CD4-positive, alpha-beta T cell treated with Interleukin-1 beta for 1 hour (primary cell): ENCODE measurements around the gene MADD.

ENCODE experiments used
- DNase-seq, 2 donors: peaks; one replicate each; pipeline ENCODE4 v3.0.0-alpha.2; 2020 to 2022

The MADD gene

DNA sequence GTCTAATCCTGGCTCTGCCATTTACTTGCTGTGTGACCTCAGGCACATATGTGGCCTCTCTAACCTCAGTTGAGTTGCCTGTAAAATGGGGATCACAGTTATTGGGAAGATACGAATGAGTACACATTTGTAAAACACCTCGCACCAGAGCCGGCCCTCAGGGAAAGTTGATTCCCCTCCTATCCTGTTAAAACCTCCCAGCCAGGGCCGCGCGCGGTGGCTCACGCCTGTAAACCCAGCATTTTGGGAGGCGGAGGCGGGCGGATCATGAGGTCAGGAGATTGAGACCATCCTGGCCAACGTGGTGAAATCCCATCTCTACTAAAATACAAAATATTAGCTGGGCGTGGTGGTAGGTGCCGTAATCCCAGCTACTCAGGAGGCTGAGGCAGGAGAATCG is 90.4 kb downstream of the MADD start:
- DNase-seq: no peak

DNA sequence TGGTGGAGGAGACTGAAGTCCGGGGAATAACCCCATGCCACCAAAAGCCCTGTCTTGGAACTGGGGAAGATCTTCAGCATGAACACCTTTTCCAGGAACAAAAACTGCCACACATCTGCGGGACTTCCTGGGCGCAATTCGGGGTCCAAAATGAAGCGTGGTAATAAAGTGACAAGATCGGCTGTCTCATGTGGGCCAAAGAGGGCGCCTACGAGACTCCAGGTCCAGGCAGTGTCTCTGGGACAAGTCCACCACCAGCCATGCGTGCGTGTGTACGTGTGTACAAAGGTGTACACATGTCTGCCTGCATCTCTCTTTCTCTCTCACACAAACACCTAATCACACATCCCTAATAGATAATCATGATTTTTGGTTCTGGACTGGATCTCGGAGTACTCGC is 91.5 kb downstream of the MADD start:
- DNase-seq: no peak

DNA sequence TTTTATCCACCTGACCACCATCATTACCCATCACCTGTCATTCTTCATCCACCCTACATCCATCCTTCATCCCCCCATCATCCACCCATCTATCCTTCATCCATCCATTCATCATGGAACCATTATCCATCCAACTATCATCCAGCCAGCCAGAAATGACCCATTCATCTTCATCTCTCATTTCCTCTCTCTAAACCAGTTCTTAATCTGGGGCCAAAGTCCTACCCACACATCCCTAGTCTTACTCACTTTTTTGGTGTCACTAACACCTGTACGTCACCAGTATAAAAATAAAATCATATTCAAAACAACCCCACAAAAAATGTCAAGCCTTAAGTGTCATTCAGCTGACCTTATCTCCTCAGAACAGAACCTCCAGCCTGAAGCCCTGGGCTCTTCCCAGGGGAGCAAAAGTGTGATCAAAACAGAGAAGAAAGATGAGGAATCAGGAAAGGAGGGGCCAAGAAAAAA is 96.1 kb downstream of the MADD start:
- no peak for DNase-seq

DNA sequence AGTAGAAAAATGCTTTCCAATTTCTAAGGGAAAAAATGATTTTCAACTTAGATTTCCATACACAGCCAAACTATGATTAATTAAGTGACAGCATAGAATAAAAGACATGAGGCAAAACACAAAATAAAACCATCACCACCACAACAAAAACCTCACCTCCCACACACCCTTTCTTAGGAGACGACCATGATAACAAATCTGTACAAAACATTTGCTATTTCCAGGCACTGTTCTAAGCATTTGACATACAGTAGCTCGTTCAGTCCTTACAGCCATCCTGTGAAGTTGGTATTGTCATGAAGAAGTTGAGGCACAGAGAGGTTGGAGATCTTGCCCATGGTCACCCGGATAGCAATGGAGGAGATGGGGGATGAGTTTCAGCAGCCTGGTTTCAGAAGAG is 99.7 kb downstream of the MADD start:
- DNase-seq: no peak

DNA sequence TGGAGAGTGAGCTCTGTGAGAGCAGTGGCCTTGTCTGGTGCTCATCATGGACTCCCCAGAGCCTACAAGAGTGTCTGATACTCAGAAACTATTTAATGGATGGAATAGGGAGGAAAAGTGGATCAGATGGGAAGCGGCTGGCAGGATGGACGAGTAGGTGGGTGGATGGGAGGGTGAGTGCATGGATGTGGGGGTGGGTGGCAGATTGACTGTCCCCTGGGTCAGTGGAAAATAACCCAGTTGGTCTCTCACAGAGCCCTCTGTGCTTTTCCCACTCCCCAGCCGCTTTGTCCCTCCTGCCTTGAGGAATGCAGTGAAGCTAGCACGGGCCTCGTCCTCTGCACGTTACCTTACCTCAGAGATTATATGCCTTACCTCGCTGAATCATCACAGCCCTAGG is 102.5 kb downstream of the MADD start:
- no peak for DNase-seq

DNA sequence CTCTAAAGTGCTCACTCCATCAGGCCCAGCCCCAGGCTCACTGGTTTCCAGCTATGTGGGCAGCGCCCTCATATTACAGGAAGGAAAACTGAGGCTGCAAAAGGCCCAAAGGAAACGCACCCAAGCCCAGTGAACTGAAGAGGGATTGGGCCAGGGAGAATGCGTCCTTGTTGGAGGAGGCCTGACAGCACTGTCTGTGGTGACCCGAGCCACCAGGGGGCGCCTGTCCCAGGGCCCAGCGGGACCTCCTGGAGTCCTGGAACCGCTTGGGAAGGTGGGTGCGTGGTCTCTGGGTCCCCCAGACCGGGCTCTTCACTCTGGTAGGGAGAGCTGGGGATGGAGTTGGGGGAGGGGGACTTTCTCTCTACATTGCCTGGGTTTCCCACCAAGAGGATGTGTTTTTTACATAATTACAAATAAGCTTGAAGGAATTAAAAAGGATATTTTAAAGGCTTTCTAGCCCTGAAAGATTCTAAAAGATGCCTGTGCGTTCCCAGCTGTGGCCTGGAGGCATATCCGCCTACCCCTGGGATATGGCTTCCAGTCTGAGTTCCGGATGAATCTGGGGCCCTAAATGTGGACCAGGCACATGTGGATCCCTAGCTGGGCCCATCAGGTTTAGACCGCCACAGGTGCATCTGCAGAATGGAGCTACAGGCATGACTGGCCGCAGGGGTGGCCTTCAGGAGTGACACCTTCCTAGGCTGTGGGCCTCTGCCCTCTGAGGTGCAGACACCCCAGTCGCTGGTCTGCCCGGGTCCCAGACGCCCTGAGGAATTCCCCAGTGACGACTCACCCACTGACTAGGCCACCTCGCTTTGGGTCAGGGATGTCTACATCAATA is 104.2 kb downstream of the MADD start:
- DNase-seq: peak; percentile 79 to 84

DNA sequence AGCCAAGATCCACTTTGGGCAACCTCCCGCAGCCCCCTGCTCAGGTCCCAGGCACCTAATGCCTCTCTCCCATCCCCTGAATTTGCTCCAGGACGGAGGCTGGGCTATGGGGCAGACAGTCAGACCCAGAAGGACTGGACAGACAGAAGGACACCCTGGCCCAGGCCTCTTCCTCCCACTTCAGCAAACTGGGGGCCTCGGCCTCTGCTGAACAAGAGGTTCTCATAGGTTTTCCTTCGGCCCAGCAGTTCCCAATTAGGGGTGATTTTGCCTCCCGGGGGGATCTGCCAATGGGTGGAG is 104.7 kb downstream of the MADD start:
- DNase-seq: no peak

DNA sequence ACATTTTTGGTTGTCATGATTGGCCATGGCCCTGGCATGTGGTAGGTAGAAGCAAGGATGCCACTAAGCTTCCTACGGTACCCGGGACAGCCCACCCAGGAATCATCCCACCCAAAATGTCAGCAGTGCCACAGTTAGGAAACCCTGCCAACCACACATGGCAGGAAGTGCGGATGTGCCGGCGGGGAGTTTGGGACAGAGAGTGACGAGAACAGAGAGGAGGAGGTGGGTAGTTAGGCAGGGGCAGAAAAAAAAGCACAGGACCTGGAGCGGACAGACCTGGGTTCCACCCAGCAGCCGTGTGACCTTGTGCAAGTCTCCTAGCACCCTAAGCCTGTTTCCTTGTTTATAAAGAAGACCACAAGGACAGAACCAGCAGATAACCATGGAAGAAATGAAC is 105.1 kb downstream of the MADD start:
- DNase-seq: no peak

DNA sequence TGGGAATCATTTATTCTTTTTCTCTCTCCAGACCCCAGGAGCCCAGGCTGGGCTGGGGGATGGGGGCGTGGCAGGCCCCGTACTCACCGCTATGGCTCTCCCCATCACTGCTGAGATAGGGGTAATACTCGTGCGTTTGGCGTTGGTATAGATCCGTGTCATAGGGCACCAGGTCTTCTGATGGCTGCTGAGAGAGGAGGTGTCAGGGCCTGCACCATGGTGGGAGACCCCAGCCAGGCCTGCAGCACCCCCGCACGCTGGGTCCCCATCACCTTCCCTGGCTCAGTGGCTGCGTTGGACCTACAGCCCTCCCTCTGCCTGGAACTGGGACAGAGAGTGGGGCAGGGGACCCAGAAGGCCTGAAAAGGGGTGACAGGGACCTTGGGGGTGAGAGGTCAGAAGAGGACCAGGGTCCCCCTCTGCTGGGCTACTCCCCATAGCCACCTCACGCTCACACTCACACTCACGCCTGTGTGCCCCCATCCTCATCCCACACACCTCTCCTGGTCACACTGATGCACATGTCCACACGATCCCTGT is 105.7 kb downstream of the MADD start:
- DNase-seq: no peak

DNA sequence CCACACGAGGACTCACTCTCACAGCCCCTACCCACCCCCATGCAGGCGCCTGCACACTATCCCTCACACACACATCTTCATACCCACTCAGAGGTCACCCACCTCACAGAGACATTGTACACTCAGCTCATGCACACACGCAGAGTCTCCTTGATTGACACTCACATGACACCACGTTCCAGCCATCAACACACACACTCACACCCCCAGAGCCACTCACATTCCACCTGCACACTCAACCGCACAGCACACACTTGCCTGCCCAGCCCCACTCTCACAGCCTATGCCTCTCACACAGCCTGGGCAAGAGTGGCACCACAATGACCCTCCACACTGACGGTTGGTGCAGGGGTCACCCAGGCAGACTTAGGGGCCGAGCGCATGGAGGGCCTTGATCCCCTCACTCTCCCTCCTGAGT is 106.2 kb downstream of the MADD start:
- no peak for DNase-seq

DNA sequence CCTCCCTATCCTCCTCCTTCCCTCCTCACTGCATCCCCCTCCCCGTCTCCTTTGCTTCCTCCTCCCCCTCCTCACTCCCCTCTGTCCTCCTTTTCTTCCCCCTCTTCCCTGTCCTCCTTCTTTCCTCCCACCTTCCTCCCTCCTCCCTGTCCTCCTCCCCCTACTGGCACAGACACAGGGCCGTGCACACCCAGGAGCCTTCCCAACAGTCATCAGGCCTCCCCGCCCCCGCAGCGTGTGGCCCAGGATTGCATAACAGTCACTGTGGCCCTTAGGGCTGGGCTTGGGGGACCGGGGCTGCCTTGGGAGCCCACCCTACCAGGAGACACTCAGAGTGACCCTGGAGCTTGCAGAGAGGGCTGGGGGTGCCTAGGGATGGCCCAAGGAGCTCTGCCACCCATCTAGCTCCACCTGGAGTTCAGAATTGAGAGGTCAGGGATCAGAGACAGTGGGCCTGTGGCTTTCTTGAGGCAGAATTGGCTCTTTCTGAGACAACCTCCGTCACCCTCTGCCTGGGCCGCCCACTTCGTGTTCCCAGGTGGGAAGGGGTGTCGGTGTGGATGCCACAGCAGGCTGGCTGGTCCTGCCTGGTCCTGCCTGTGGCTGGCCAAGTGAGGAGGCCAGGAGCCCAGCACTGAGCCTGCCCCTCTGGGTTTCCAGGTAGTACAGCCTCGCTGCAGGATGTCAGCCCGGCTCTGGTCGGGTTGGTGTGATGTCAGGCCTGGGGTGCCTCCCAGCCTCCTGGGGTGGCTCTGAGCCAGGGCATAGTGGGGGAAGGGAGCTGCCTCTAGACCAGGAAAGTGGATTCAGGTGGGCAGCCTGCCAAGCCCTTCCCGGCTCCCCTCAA is 106.8 kb downstream of the MADD start:
- peak in 1 of 2 donors; percentile 56 for DNase-seq

DNA sequence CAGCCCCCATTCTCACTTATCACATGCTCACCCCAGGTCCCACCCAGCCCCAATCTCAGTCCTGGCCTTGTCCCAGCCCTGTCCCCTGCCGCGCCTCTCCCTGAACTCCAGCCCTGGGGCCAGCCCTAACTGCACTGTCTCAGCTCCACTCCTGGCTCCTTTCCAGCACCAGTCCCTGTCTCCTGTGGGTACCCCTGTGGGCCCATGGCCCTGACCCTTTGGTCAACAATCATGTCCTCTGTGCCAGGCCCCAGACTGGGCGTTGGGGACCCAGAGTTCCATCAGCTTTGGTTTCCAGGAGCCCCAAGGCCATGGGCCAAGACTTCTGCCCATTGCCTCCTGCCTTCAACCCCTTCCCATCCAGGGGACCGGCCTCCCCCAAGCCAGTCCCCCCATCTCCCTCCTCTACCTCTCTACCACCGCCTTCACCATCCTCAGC is 107.7 kb downstream of the MADD start:
- DNase-seq: no peak

DNA sequence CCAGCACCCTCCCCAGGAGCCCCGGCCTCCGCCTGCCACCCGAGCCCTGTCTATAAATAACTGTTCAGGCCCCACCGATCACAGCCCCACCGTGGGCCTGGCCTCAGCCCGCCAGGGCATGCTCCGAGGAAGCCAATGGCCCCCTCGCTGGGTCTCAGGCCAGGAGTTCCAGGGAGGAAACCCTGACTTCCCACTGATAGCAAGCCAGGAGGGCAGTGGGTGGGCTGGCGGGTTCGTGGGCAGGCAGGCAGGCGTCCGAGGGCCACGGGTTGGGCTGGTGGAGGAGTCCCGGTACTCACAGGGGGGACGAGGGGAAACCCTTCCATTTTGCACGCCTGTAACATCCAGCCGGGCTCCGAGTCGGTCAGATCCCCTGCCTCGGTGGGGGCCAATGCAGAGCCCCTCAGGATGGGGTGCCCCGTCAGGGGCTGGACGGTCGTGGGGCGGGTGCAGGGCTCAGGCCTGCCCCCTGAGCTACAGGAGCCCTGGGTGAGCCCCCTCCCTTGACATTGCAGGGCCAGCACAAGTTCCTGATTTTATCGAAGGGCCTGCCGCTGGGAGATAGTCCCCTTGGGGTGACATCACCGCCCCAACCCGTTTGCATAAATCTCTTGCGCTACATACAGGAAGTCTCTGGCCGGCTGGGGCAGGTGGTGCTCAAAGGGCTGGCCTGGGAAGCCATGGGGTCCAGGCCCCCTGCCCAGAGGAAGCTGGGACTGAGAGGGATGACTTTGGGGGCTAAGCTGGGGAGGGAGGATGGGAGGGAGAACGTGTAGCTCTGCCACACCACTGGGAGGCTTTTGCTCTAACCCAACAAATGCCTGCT is 108.3 kb downstream of the MADD start, which contains the start of gene SPI1:
TSS of gene SPI1 (minus strand) at position 538 of the 826 bp plus-strand sequence. CDS start at position 344, 194 bp downstream.
- DNase-seq: peak in 1 of 2 donors; percentile 84

DNA sequence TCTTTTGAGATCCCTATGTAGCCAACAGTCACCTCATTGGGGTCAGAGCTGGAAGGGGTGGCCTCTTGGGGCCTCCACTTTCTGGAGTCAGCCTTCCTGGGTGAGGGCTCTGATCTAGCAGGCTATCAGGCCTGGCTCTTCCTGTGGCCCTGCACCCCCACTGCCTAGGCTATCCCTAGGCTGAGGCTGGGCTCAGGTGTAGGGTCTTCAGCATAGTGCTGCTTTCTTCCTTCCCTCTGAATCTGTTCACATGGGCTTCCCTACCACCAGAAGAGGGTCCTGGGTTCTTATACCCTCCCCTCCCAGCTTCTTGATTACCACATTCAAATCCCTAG is 108.9 kb downstream of the MADD start:
- no peak for DNase-seq

DNA sequence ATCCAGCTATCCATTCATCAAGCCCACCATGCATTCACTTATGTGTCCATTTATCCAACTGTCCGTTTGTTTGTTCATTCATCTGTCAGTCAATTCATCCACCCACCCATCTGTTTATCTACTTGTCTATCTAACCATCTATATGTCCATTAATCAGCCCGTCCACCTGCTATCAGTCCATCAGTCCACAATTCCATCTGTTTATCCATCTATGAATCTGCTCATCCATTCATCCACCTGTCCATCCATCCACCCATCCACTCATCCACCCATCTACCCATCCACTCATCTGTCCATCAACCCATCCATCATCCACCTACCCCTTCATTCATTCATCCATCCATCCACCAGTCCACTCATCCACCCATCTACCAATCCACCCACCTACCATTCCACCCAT is 109.4 kb downstream of the MADD start:
- no peak for DNase-seq
